HL-60/S4 (cell line): ENCODE measurements around the gene ARHGEF10L.
"Not testable (repeated sequence)": the region's sequence is repeated elsewhere in the genome, so short reads cannot be mapped to it uniquely, and the experiment has no call there.

Source experiments
- in situ Hi-C: fragments of 300-500 bp; cut with MboI; formaldehyde crosslinking; loops from 2 replicates; pipeline ENCODE4 v1.14.3; 2022; ENCODE audit warnings: low sequenced_read_pairs

Gene ARHGEF10L

GRCh38 chr1:17607644-17608581, 68.4 kb downstream of the ARHGEF10L start:
- in situ Hi-C loops: loop anchor here (5.0 kb wide), 1 partner anchor 106 kb away; no protein-coding TSS in a partner anchor

GRCh38 chr1:17609529-17609928, 70.0 kb downstream of the ARHGEF10L start:
- in situ Hi-C loops: loop anchor here (5.0 kb wide), 1 partner anchor 107 kb away; no protein-coding TSS in a partner anchor

GRCh38 chr1:17610085-17610484, 70.6 kb downstream of the ARHGEF10L start:
- in situ Hi-C loops: no loop called here

- in situ Hi-C loops: no loop called here
These were observed 71.2 kb downstream of the ARHGEF10L start for GRCh38 chr1:17610713-17611112.

DNA sequence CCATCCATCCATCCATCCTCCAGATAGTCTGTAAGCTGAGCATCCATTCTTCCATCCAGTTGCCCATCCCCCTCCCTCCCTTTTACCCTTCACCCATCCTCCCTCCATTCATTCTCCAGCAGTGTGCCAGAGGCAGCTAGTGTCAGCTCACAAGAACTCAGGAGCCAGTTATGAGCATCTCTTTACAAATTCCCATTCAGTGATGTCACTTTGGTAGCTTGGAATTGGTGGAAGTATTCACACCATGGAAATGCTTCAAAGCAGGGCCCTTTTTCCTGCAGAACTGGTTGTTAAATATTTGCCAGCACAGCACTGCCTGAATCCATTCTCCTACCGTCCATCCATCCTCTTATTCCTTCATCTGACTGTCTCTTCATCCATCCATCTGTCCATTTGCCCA, 72.5 kb downstream of the ARHGEF10L start:
- in situ Hi-C loops: no loop called here

DNA sequence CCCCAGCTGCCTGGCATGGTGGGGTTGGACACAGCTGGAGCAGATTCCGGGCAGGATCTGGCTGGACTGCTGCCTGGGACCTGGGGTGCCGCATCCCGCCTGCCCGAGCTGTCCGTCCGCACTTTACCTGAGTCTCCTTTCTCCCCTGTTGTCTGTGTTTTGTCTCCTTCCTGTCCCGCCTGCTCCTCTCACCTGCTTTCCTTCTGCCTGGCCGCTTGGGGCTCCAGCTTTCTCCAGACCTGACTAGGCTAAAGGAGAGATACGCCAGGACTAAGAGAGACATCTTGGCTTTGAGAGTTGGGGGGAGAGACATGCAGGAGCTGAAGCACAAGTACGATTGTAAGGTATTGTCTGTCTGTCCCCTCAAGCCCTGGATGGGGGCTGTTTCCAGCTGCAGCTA, 73.3 kb downstream of the ARHGEF10L start:
- in situ Hi-C loops: no loop called here

DNA sequence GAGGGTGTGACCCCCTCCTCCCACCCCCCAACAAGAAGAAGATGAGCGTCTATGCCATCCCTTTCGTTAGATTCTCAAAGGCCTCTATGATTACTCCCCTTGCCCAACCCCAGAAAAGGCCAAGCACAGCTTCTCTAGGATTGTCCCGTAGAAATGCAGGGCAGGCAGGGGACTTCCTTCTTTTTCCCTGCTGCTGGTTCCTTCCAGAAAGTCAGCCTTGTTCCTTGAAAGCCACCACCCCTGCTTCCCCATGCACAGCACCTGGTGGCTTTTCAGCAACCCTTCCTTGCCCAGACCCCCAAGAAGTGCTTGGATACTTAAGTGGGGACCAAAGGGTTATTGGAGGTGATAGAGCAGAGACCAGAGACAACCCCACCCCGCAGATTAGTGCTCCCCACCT, 75.1 kb downstream of the ARHGEF10L start:
- in situ Hi-C loops: no loop called here

GRCh38 chr1:17615157-17615556, 75.7 kb downstream of the ARHGEF10L start:
- in situ Hi-C loops: no loop called here

GRCh38 chr1:17615959-17616358, 76.5 kb downstream of the ARHGEF10L start:
- in situ Hi-C loops: no loop called here

DNA sequence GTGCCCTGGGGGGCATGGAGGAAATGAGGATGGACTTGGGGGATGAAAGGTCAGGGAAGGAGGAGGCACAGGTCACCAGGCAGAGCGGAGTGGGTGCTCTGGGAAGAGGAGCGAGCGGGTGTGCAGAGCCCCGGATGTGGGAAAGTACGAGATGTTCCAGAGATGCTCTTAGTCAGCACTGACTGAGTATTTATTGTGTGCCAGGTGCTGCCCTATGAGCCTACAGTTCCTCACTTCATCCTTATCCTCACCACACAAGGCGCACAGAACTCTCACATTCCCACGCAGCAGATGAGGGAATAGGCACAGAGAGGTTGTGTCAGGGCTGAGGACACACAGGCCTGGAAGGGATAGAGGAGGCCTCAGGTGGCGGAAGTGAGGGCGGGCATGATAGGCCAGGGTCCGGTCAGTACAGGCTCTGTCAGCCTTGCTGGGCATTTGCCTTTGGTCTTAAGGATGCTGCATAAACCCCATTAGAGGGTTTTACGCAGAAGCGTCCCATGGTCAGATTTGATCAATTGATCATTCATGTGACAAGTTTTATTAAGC, 77.3 kb downstream of the ARHGEF10L start:
- in situ Hi-C loops: no loop called here

- in situ Hi-C loops: no loop called here
These were observed 78.5 kb downstream of the ARHGEF10L start for GRCh38 chr1:17617787-17618557.

- in situ Hi-C loops: no loop called here
These were observed 79.2 kb downstream of the ARHGEF10L start for GRCh38 chr1:17618558-17619247.

GRCh38 chr1:17620448-17620847, 81.0 kb downstream of the ARHGEF10L start:
- in situ Hi-C loops: no loop called here

DNA sequence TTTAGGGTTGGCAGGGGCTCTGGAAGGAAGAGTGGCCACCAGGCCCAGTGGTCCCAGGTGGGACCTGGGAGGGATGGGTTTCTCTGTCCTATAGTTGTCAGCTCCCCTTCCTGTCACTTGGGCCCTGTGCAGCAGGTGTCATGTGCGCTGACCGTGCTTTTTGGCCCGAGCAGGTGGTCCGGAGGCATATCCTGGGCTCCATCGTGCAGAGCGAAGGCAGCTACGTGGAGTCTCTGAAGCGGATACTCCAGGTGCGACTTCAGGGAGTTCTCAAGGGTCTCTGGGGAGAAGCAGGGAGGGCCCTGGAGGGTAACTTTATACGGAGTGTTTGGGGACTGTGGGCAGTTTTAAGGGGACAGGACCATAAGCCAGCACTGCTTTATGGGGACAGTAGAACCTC, 82.2 kb downstream of the ARHGEF10L start:
- in situ Hi-C loops: no loop called here

- in situ Hi-C loops: no loop called here
These were observed 83.3 kb downstream of the ARHGEF10L start for GRCh38 chr1:17622823-17623222.

DNA sequence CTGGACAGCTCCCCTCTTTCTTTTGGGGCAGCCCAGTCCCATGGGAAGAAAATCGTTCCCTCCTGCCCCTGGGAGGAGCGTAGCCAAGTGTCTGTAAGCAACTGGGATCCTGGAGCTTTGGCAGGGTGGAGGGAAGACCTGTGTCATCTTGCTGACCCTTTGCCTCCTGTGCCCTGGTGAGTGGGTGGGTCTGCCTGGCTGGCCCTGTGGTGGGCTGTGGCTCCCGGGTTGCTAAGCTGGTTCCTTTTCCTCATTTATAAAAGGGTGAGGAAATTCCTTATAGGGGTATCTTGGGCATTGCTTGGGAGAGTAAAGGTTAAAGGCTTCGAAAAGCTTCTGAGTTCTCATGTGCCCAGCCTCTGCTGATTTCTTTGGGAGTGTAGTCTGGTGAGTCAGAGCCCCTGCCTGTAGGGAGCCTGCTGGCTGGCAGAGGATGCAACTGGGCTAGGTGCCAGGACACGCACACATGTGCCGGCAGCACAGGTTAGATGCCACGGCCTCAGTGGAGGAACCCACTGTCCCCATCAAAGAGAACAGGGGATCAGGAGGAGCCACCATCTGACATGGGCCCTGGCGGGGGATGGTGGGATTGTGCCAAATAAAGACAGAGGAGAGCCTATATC, 85.2 kb downstream of the ARHGEF10L start:
- in situ Hi-C loops: no loop called here

GRCh38 chr1:17627239-17628052, 87.9 kb downstream of the ARHGEF10L start:
- in situ Hi-C loops: no loop called here

- in situ Hi-C loops: not testable (repeated sequence)
These were observed 89.5 kb downstream of the ARHGEF10L start for GRCh38 chr1:17629046-17629445.

- in situ Hi-C loops: no loop called here
These were observed 90.0 kb downstream of the ARHGEF10L start for GRCh38 chr1:17629460-17629859.
